ENCODE data around the gene CACNA1B. TPM values are rescaled to one million over a fixed set of nuclear protein-coding genes. Genes with fewer than 3 reads are reported as not detected.

The CACNA1B gene
- total and polyA plus RNA-seq, 9 donors, result 0.01 to 3.8 (median 0.16) TPM; not detected in 1

MicroRNAs encoded within 50 kb of the gene (microRNA counts, 767-probe panel; counts per million panel counts)
- microRNA hsa-miR-602, result 530 counts per million, percentile 78 among the panel's probes with 10 or more counts

Small RNA genes within 50 kb of the gene (microRNA-seq; reads per million reads assigned to microRNA genes)
- gene MIR602, result 0 reads per million in 3 donors

Small RNA genes within 50 kb of the gene (small RNA-seq; reads per million reads assigned to genes)
- not detected for gene AL591424.2
- not detected for gene MIR602
